ENCODE measurements around the gene DDX5.

DDX5 gene

DNA sequence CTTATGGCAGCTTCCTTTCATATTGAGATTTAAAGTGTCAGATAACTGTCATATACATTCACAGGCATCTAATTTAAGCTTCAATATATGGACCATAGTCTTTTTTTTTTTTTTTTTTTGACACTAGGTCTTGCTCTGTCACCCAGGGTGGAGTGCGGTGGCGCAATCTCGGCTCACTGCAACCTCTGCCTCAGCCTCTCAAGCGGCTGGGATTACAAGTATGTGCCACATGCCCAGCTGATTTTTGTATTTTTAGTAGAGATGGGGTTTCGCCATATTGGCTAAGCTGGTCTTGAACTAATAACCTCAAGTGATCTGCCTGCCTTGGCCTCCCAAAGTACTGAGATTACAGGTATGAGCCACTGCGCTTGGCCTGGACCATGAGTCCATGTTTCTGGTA lies 14.3 kb upstream of the DDX5 start:
- Histone ChIP-seq H3K4me1 (ENCODE audit: insufficient read depth, low read length, severe bottlenecking) (no peaks in the 10 kb centered on the region), H3K27me3 (ENCODE audit: insufficient read depth, low read length) (no peaks in the 10 kb centered on the region), H4K20me1 (ENCODE audit: insufficient read depth, low read length) (no peaks in the 10 kb centered on the region), H3K27ac (ENCODE audit: low read depth, low read length, poor library complexity, severe bottlenecking) (no peak overlapping the region), H3K9me2 (ENCODE audit: low read depth, low read length) (no peaks in the 10 kb centered on the region), H3K9ac (ENCODE audit: low read length) (no peak overlapping the region), H3K79me2 (ENCODE audit: insufficient read depth, low read length) (no peaks in the 10 kb centered on the region), H3K4me2 (ENCODE audit: low read length) (no peak overlapping the region), H3K9me3 (ENCODE audit: low read length) (no peaks in the 10 kb centered on the region), H3K4me3 (ENCODE audit: low read depth, low read length, poor library complexity, severe bottlenecking) (no peak overlapping the region), H3K36me3 (ENCODE audit: insufficient read depth, low read length) (peaks cover 82% of the 10 kb centered on the region), H3F3A (ENCODE audit: insufficient read depth, low read length) (no peaks in the 10 kb centered on the region), H2AFZ (ENCODE audit: low read length) (no peak overlapping the region)
- TF ChIP-seq, protein P1, sequence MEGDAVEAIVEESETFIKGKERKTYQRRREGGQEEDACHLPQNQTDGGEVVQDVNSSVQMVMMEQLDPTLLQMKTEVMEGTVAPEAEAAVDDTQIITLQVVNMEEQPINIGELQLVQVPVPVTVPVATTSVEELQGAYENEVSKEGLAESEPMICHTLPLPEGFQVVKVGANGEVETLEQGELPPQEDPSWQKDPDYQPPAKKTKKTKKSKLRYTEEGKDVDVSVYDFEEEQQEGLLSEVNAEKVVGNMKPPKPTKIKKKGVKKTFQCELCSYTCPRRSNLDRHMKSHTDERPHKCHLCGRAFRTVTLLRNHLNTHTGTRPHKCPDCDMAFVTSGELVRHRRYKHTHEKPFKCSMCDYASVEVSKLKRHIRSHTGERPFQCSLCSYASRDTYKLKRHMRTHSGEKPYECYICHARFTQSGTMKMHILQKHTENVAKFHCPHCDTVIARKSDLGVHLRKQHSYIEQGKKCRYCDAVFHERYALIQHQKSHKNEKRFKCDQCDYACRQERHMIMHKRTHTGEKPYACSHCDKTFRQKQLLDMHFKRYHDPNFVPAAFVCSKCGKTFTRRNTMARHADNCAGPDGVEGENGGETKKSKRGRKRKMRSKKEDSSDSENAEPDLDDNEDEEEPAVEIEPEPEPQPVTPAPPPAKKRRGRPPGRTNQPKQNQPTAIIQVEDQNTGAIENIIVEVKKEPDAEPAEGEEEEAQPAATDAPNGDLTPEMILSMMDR (IDR thresholded peaks at IDR 0.05; ENCODE audit: low read length), result no peak
- no peak for TF ChIP-seq EZH2 (IDR thresholded peaks at IDR 0.05; ENCODE audit: borderline replicate concordance, low read length)

DNA sequence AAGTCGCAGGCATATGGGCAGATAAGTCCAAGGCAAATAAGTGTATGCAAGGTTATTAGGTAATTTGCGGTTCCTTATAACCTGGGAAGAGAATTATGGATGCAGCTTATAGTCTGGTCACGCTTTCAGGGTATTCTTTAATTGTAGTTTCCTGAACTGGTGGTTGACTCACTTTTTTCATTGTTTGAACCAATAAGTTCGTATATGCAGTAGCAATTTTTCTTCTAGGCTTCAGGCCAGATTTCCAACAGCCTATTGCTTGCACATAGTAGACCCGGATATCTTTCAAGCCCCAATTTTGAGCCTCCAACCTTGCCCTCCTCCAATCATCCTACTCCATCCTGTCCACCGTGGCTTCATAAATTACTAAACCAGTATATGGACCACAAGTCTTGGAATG lies 13.5 kb upstream of the DDX5 start:
- H3K27ac ChIP-seq (ENCODE audit: low read depth, low read length, poor library complexity, severe bottlenecking), result no peak overlapping the region
- H3K9me2 ChIP-seq (ENCODE audit: low read depth, low read length), result no peaks in the 10 kb centered on the region
- H3K36me3 ChIP-seq (ENCODE audit: insufficient read depth, low read length), result peaks cover 84% of the 10 kb centered on the region
- H3F3A ChIP-seq (ENCODE audit: insufficient read depth, low read length), result no peaks in the 10 kb centered on the region
- no peaks in the 10 kb centered on the region for H4K20me1 ChIP-seq (ENCODE audit: insufficient read depth, low read length)
- no peaks in the 10 kb centered on the region for H3K4me1 ChIP-seq (ENCODE audit: insufficient read depth, low read length, severe bottlenecking)
- H3K4me3 ChIP-seq (ENCODE audit: low read depth, low read length, poor library complexity, severe bottlenecking), result no peak overlapping the region
- no peaks in the 10 kb centered on the region for H3K79me2 ChIP-seq (ENCODE audit: insufficient read depth, low read length)
- H3K27me3 ChIP-seq (ENCODE audit: insufficient read depth, low read length), result no peaks in the 10 kb centered on the region
- H3K9ac ChIP-seq (ENCODE audit: low read length), result no peak overlapping the region
- no peak overlapping the region for H2AFZ ChIP-seq (ENCODE audit: low read length)
- TF ChIP-seq, protein P1 (IDR thresholded peaks at IDR 0.05; ENCODE audit: low read length), result no peak
- TF ChIP-seq EZH2 (IDR thresholded peaks at IDR 0.05; ENCODE audit: borderline replicate concordance, low read length), result no peak
- no peak overlapping the region for H3K4me2 ChIP-seq (ENCODE audit: low read length)
- no peaks in the 10 kb centered on the region for H3K9me3 ChIP-seq (ENCODE audit: low read length)

- no peak overlapping the region for H3K4me3 ChIP-seq (ENCODE audit: low read depth, low read length, poor library complexity, severe bottlenecking)
- TF ChIP-seq, protein P1 (IDR thresholded peaks at IDR 0.05; ENCODE audit: low read length), result no peak
- no peak for TF ChIP-seq EZH2 (IDR thresholded peaks at IDR 0.05; ENCODE audit: borderline replicate concordance, low read length)
- no peaks in the 10 kb centered on the region for H3F3A ChIP-seq (ENCODE audit: insufficient read depth, low read length)
- H2AFZ ChIP-seq (ENCODE audit: low read length), result no peak overlapping the region
- no peak overlapping the region for H3K9ac ChIP-seq (ENCODE audit: low read length)
- H3K79me2 ChIP-seq (ENCODE audit: insufficient read depth, low read length), result no peaks in the 10 kb centered on the region
- H3K4me2 ChIP-seq (ENCODE audit: low read length), result no peak overlapping the region
- no peaks in the 10 kb centered on the region for H3K9me2 ChIP-seq (ENCODE audit: low read depth, low read length)
- no peaks in the 10 kb centered on the region; the same call in 1 of the 2 replicates for H4K20me1 ChIP-seq (ENCODE audit: insufficient read depth, low read length)
- no peaks in the 10 kb centered on the region for H3K4me1 ChIP-seq (ENCODE audit: insufficient read depth, low read length, severe bottlenecking)
- H3K27me3 ChIP-seq (ENCODE audit: insufficient read depth, low read length), result no peaks in the 10 kb centered on the region
- H3K27ac ChIP-seq (ENCODE audit: low read depth, low read length, poor library complexity, severe bottlenecking), result no peak overlapping the region
- H3K9me3 ChIP-seq (ENCODE audit: low read length), result no peaks in the 10 kb centered on the region
- peaks cover 87% of the 10 kb centered on the region for H3K36me3 ChIP-seq (ENCODE audit: insufficient read depth, low read length)
Measured at GRCh38 chr17:64515829-64516228, 9.7 kb upstream of the DDX5 start.
